Cerebellar cortex (tissue), 1 donor: Measurements from ENCODE around the gene IRX2.

Source experiments
- DNase-seq: peaks from one replicate; pipeline ENCODE4 v3.0.0-alpha.2; 2015; ENCODE audit warnings: low spot score

IRX2 gene

GRCh38 chr5:2755681-2756171 lies 4.2 kb upstream of the IRX2 start:
- DNase-seq = no peak

GRCh38 chr5:2755076-2755680 lies 3.7 kb upstream of the IRX2 start:
- no peak for DNase-seq

- no peak for DNase-seq
These were observed 3.2 kb upstream of the IRX2 start for GRCh38 chr5:2754581-2755075.

DNA sequence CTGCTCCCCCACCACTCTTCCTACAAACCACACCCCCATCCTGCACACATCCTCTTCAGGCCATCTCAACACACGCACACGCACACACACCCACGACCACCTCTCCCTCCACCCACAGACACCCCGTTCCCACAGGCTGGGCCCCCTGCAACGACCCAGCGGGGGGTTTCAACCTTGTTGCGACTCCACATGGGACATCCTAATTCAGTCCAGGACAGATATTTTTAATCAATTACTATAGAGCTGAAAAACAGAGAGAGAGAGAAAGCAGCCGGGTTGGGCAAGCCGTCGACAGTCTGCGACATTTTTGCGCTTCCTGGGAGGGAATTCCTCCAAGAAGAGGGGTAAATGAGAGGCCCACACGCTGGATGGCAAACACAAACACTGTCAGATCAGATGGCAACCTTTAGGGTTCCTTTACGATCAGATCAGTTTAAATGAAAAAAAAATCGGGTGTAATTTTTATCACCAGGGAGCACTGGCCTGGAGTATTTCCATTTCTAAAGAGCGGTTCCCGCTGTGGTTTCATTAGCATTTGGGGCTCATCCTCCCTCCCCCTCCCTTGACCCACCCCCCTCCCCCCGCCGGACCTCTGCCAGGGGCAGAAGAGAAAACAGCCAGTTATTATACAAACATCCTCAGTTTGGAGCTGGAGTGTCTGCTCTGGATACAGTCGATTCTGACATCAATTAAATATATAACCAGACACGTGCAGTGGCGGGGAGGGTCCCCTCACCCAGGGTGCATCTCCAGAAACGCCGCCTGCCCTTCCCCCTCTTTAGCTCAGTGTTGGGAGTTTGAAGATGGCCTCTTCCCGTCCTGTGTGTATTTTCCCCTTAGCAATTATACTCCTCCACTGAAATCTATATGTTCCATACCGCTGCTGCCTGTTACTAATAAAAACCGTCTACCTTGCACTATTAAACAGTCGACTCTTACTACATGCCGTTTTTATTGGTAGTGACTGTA lies 2.3 kb upstream of the IRX2 start:
- no peak for DNase-seq

- DNase-seq = no peak
These were observed 1.5 kb upstream of the IRX2 start for GRCh38 chr5:2752821-2753439.

DNA sequence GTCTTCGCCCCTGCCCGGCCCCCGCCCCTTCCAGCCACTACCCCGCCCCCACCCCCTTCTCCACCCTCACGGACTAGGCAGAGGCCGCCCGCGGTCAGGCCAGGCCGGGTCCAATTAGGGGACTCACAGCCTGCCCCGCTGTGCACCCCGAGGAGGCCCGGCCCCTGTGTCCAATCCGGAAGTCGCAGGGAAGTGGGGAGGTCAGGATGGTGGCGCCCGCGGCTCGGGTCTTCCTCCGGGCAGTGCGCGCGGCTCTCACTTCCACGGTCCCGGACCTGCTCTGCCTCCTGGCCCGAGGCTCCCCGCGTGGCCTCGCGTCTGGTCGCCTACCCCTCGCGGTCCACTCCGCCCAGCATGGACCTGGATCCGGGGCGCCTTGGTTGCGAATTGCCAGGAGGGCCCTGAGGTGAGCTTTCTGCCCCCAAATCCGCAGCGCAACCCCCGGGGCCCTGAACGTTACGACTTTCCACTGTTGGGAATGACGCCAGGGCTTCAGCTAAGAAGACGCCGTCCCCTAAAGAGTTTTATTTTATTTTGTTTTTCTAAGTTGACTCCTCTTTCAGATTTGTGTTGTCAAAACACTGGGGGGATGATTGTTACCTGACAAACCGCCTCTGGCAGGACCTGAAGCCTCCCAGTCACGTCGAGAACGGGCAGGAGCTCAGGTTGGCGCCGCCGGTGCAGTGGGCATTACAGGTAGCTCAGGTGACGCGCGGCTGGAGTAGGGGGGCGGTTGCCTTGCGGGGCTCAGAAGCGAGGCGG lies 763 bp upstream of the IRX2 start:
- no peak for DNase-seq

GRCh38 chr5:2750758-2751464 lies 566 bp downstream of the IRX2 start:
- DNase-seq = no peak

GRCh38 chr5:2750026-2750757 lies 1.3 kb downstream of the IRX2 start:
- DNase-seq = no peak

DNA sequence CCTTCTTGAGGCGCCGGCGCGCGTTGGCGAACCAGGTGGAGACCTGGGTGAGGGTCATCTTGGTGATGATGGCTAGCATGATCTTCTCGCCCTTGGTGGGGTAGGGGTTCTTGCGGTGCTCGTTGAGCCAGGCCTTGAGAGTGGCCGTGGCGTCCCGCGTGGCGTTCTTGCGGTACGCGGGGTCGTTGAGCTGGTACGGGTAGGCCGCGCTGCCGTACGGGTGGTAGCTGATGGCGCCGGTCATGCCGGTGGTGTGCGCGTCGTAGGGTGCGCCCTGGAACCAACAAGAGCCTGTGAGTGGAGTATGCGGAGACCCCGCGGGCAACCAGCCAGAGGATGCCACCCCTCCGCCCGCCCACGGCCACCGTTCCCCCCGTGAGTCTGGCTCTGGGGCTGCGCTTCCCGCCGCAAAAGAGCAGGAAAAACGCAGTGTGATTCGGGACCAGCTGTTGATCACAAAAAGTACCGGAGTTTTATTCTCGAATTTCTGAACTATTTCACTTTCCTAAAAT lies 1.9 kb downstream of the IRX2 start:
- DNase-seq = no peak

DNA sequence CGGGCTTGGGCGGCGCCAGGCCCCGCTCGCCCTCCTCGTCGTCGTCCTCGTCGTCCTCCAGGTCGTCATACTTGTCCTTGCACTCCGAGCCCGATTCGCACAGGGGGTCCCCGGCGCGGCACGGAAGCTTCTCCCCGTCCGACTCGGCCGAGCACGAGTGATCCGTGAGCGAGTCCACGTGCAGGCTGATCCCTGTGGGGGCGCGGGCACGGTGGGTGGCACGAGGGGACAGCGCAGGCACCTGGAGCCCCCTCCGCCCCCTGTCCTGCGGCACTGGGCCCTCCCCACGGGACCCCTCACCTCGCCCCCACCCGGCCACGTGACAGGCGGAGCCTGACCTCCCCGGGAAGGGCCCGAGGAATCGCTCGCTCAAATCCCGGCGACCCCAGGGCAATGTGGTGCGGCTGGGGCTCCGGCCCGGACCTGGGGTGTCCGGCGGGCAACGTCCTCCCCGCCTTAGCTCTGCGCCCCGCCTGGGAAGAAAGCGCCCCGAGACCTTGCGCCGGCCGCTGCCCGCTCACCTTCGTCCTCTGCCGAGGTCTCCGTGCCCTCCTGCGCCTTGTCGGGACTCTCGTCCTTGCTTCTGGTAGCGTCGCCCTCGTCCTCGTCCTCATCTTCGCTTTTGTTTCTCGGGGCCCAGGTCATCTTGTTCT lies 2.5 kb downstream of the IRX2 start:
- no peak for DNase-seq

DNA sequence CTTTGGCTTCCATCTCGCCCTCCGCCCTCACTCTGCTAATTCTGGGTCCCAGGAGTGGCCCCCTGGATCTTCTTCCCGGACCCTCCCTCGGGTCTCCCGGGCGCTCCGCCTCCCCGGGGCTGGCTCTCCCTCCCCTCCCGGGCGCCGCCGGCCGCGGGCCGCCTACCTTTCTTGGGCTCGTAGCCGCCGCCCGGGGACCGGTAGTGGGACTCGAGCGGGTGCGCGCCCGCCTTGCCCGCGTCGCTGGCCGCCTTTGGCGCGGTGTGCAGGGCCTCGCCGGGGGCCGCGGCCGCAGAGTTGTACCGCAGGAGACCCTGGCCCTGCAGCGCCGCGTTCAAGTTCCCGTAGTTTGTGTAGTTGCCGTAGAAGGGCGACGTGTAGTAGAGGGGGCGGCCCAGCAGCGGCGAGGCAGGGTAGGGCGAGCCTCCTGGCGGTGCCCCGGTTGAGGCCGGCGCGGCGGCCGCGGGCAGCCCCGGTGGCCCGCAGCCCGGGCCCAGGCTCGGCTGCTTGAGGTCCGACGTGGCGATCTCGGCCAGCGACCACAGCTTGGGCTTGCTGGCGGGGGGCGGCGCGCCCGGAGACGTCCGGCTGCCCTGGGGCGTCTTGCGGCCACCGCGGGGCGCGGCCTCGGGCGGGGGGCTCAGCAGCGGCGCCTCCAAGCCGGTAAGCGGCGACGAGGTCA lies 3.2 kb downstream of the IRX2 start:
- no peak for DNase-seq

DNA sequence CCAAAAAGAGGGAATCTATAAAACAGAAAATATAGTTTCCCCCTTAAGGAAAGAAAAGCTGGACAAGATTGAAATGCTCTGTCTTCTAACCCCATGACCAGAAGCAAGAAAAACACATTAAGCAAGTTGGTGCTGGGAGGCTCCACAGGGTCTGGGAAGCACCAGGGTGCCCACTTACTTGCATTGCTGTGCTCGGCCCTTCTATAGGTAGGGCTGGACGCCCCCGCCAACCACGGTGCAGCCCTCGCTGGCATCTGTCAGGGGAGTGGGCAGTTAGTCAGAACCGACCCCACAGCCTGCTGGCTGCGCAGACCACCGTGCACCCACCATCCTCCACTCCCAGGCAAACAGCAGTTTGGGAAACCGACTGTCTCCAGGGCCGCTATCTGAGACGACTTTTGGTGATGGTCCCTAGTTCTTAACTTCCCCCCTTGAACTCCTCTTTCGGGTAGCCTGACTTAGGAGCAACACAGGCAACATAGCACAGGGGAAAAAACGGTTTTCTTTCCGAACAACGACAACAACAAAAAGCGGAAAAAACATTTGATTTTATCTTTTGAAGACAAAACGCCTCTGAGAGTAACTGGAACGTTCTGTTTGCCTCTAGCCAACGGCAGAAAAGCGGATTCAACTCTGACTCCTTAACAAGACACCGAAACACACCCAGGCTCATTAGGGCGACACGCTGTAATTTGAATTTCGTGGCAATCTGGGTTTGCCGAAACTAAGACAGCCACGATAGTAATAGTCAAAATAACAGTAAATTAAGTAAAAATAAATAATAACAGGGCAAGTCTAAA lies 3.9 kb downstream of the IRX2 start:
- DNase-seq = no peak

DNA sequence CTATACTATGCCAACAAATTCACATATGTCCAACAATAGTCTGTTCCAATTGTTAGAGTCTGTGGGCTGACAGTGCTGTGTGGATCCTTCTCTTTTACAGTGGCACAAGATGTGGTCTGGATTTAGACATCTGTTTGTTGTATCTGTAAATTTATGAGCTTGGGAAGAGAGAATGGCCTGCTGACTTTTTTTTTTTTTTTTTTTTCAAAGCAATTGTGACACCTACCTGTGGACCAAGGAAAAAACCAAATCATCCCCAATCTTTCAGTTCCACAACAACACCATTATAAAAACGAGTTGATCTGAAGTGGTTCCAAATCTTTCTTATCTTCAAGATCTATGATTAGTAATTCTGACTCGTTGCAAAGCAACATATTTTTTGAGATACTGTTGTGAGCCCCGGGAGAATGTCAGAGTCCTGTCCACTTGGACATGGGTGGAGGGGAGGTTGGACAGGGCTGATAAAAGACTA lies 4.9 kb downstream of the IRX2 start:
- DNase-seq = no peak

- no peak for DNase-seq
These were observed 7.0 kb downstream of the IRX2 start for GRCh38 chr5:2744485-2744884.

DNA sequence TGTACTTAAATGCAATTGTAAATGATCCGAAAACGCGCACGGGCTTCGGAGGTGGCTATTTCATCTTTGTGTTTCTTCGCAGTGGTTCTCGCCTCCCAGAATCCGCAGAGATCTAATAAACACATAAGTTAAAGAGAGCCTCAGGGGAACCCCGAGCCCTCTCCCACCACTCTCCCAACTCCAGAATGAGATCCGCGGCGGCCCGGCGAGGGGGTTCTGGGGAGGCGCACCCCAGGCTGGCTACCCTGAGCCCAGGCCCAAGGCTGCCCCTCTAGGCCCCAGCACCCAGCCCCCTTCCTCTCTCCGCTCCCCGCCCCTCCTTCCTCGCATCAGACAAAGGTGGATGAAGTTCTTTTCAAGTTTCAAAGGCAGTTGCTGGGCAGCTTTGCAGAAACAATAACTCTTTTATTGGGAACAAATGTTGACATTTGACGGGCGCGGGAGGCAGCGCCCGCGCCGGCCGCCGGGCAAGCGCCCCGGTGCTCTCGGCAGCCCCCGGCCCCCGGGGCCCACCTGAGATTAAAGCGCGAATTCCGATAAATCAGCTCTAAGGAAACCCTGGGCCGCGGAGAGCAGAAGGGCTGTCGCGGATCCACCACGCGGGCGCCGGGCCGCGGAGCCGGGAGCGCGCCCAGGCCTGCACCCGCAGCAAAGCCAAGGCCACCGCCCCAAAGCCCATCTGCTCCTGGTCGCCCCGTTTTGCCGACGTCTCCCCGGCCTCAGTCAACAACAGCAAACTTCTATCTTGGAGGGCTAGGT lies 8.4 kb downstream of the IRX2 start:
- no peak for DNase-seq

- DNase-seq = no peak
These were observed 9.5 kb downstream of the IRX2 start for GRCh38 chr5:2741956-2742355.

GRCh38 chr5:2740876-2741555 lies 10.5 kb downstream of the IRX2 start:
- no peak for DNase-seq
